ENCODE measurements around the gene RANBP3. TPM values are rescaled to one million over a fixed set of nuclear protein-coding genes. Genes with fewer than 3 reads are reported as not detected.

Gene RANBP3
- total RNA-seq, 3 donors from 2014 or later, result 47.0 to 94.2 (median 60.5) TPM

DNA sequence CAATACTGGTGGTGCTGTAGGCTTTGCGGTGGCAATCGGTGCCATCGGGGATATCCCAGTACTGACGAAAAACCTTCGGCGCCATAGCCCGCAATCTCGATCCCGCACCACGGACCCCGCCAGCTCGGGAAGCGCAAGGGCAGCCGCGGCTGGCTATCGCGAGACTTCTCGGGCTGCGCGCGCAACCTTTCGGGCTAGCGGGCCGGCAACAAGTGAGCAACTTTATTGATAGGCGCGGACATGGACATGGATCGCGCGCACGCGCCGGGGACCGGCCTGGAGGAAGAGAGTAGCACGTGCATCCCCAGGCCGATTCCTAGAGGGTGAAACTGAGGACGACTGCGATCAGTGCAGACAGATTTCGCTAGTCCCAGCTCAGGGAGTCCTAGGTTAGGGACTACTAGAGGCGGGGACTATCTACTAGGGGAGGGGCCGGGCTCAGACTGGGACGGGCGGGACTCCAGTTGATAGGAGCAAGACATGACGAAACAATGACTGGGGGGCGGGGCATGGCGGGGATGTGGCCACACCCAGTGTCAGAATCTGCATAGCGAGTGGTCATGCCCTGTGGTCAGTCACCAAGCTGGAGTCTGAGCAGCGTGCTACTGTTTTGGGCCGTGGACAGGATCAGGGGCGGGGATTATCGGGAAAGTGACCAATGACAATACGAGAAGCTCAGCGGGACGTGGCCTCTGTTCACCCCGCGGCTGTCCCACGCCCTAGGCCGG lies 74.2 kb downstream of the RANBP3 start, which contains the start of gene NDUFA11:
TSS of gene NDUFA11 (minus strand) at position 167 of the 728 bp plus-strand sequence. CDS start at position 85, 82 bp downstream.
- Histone ChIP-seq H3K4me3 (peak within 1 kb of the TSS; percentile 94), H3K9me3 (no peaks in the 10 kb centered on the region), H3K36me3 (ENCODE audit: low read depth) (peaks cover 6% of the 10 kb centered on the region), H3K4me1 (ENCODE audit: low read depth) (peaks cover 33% of the 10 kb centered on the region)
- peak; percentile 81 for ATAC-seq
- TF ChIP-seq, protein P1, sequence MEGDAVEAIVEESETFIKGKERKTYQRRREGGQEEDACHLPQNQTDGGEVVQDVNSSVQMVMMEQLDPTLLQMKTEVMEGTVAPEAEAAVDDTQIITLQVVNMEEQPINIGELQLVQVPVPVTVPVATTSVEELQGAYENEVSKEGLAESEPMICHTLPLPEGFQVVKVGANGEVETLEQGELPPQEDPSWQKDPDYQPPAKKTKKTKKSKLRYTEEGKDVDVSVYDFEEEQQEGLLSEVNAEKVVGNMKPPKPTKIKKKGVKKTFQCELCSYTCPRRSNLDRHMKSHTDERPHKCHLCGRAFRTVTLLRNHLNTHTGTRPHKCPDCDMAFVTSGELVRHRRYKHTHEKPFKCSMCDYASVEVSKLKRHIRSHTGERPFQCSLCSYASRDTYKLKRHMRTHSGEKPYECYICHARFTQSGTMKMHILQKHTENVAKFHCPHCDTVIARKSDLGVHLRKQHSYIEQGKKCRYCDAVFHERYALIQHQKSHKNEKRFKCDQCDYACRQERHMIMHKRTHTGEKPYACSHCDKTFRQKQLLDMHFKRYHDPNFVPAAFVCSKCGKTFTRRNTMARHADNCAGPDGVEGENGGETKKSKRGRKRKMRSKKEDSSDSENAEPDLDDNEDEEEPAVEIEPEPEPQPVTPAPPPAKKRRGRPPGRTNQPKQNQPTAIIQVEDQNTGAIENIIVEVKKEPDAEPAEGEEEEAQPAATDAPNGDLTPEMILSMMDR (IDR thresholded peaks at IDR 0.05), result no peak
- intact Hi-C loops (cut with DNase I, micrococcal nuclease), result no loop called here
- peak; percentile 98 to 100 (median 99) for DNase-seq

DNA sequence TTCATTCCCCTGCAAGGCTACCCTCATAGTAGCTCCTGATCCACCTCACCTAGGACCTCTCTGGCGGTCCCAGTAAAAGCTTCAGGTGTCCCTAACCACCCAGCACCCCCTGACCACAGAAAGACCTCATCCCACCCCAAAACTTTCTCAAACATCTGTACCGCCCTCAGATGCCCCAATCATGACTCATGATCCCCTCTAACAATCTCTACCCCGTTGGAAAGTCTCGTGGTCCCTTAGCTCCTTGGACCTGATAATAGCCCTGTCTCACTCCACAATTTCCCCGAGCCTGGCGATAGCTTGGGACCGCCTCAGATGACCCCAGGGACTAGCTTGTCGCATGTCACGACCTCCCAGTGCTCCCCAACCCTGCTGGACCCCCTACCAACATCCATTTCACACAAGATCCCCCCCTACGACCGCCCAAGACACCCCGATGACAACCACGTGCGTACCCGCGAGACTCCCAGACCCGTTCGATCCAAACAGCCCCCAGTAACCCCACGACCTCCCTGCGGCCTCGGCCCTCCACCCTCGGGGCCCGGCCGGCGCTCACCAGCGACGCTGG lies 74.8 kb downstream of the RANBP3 start:
- intact Hi-C loops (cut with DNase I, micrococcal nuclease), result no loop called here
- Histone ChIP-seq H3K4me1 (ENCODE audit: low read depth) (peaks cover 33% of the 10 kb centered on the region), H3K9me3 (no peaks in the 10 kb centered on the region), H3K4me3 (peak overlapping the region; percentile 94), H3K36me3 (ENCODE audit: low read depth) (peaks cover 6% of the 10 kb centered on the region)
- no peak for ATAC-seq
- TF ChIP-seq, protein P1 (IDR thresholded peaks at IDR 0.05), result no peak
- no peak for DNase-seq

- Histone ChIP-seq H3K36me3 (ENCODE audit: low read depth) (peaks cover 6% of the 10 kb centered on the region), H3K4me3 (no peak overlapping the region), H3K9me3 (no peaks in the 10 kb centered on the region), H3K4me1 (ENCODE audit: low read depth) (peaks cover 31% of the 10 kb centered on the region)
- no peak for ATAC-seq
- TF ChIP-seq, protein P1 (IDR thresholded peaks at IDR 0.05), result no peak
- DNase-seq, result no peak
- intact Hi-C loops (cut with DNase I, micrococcal nuclease), result no loop called here
Observed at GRCh38 chr19:5900976-5901375, 77.0 kb downstream of the RANBP3 start.

DNA sequence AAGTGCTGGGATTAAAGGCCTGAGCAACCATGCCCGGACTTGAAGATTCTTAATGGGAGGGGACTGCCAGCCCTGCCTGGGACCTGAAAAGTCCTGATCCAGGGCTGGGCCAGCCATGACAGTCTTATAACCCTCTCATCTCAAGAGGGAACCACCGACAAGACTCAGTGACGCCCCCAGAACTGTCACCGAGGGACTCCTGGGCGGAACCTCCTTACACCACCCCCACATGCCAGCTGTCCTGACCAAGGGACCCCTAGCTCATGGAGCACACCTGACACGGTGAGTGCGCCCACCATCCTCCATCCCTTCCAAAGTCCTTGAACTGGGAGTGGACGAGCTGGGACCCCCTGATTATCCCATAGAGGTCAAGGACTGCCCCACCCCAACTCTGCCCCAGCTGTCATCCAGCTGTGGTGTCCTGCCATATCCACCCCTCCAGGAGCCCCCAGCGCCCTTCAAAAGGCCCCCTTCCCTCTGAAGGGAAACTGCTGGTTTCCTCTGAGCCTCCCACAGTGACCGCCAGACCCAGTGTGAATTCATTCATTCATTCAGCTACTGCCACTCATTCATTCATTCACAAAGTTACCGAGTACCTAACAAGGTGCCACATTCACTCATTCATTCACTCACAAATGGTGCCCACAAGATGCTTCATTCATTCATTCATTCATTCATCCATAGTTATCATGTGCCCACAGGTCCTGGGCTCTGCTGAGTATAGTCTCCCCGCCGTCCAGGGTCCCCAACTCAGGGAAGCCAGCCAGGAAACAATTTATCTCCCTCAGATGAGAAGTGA lies 78.0 kb downstream of the RANBP3 start:
- Histone ChIP-seq H3K4me3 (no peak overlapping the region), H3K36me3 (ENCODE audit: low read depth) (peaks cover 6% of the 10 kb centered on the region), H3K4me1 (ENCODE audit: low read depth) (peaks cover 21% of the 10 kb centered on the region), H3K9me3 (no peaks in the 10 kb centered on the region)
- intact Hi-C loops (cut with DNase I, micrococcal nuclease), result loop anchor here in 1 of 2 donors (10.0 kb wide), 1 partner anchor 85 kb away; no protein-coding TSS in a partner anchor
- TF ChIP-seq, protein P1 (IDR thresholded peaks at IDR 0.05), result no peak
- DNase-seq (no peak), ATAC-seq (no peak)

DNA sequence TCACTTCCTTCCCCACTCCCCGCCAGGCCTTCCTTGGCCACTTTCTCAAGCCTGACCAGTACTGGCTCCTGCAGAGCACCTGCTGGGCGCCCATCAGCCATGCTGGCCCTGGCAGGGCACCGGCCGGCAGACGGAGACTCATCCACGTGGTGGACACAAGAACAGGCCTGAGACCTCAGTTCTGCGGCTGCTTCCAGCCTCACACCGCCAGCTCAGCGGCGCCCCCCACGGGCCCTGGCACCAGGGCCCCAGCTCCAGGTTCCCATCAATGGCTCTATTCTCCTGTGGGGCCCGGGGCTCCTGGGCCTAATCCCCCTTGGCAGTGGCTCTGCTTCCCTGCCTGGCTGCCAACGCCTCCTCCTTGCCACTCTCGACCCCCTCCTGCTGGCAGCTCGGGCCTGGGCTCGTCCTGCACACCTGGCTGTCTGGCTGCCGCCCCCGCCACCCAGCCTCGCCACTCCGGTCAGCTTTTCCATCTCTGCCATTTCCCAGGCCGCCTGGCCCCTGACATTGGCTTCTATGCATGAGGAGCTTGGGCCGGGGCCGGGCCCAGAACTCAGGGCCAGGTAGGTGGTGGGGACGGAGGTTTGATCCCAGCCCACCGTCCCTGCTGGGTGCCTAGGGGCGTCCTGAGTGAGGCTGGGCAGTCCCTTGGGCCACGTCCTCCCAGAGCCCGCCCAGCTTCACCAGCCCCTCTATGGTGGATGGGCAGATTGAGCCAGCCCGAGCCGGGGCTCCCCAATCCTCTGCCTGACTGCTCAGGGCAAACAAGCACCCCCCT lies 80.6 kb downstream of the RANBP3 start:
- intact Hi-C loops (cut with DNase I, micrococcal nuclease), result loop anchor here in 1 of 2 donors (10.0 kb wide), 1 partner anchor 83 kb away; no protein-coding TSS in a partner anchor
- Histone ChIP-seq H3K36me3 (ENCODE audit: low read depth) (no peaks in the 10 kb centered on the region), H3K4me1 (ENCODE audit: low read depth) (peaks cover 5% of the 10 kb centered on the region), H3K4me3 (no peak overlapping the region), H3K9me3 (no peaks in the 10 kb centered on the region)
- DNase-seq, result no peak
- no peak for ATAC-seq
- TF ChIP-seq, protein P1 (IDR thresholded peaks at IDR 0.05), result no peak

All from mucosa of descending colon (tissue), 3 donors.